GM20000 (cell line): Measurements from ENCODE around the gene MTA1.

Experiments used
- DNase-seq: peaks from one replicate; pipeline ENCODE4 v3.0.0; 2012; ENCODE audit warnings: low spot score
- TF ChIP-seq, protein P1 (sequence below): IDR thresholded peaks from 2 replicates; pipeline ENCODE4 v1.5.1; 2012; ENCODE audit warnings: mild to moderate bottlenecking, control low read depth; ENCODE audit errors: extremely low read depth, missing control alignments

Gene MTA1

DNA sequence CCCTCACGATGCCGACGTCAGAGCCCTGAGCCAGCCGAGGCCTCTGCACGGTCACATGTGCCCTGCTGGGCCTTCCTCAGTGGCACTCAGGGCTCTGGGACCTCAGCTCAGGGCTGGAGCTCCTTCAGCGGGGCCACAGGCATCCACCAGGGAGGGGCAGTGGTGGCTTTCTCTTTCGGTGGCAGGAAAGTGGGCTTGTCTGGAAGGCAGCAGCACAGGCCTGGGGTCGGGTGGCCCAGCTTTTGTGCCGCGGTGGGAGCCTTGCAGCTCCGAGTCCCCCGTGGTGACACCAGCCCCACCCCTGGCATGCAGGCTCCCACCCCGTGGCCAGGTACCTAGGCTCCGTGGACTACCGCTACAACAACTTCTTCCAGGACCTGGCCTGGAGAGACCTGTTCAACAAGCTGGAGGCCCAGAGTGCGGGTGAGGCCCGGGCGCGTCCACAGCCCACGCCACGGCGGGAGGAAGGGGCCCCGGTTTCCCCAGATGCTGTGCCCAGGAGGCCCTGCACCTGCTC lies 35.5 kb upstream of the MTA1 start:
- no peak for DNase-seq
- TF ChIP-seq, protein P1, sequence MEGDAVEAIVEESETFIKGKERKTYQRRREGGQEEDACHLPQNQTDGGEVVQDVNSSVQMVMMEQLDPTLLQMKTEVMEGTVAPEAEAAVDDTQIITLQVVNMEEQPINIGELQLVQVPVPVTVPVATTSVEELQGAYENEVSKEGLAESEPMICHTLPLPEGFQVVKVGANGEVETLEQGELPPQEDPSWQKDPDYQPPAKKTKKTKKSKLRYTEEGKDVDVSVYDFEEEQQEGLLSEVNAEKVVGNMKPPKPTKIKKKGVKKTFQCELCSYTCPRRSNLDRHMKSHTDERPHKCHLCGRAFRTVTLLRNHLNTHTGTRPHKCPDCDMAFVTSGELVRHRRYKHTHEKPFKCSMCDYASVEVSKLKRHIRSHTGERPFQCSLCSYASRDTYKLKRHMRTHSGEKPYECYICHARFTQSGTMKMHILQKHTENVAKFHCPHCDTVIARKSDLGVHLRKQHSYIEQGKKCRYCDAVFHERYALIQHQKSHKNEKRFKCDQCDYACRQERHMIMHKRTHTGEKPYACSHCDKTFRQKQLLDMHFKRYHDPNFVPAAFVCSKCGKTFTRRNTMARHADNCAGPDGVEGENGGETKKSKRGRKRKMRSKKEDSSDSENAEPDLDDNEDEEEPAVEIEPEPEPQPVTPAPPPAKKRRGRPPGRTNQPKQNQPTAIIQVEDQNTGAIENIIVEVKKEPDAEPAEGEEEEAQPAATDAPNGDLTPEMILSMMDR, result no peak

DNA sequence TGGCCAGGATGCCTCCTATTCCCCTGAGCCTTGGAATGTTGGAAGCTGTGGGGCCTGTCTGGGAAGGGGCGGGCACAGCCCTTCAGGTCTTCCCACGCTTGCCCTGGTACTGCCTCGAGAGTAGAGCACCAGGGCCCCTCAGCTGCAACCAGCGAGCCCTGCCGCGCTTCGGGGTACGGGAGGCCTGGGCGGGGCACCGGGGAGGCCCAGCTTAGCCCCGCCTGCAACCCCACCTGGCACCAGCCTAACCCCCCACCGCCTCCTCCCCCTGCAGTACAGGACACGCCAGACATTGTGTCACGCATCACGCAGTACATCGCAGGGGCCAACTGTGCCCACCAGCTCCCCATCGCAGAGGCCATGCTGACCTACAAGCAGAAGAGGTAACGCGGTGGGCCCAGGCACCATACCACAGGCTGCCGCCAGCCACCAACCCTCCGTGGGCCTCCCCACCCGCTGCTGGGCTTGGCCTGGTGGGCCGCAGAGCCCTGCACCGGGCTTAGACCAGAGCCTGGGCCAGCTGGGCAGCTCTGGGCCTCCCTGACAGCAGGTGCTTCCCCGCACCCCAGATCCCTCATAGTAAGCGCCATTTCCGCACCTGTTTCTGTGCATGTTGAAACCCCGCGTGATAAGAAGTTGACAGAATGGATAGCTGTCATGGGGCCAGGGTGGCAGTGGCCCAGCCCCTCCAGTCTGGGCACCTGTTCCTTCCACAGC lies 34.9 kb upstream of the MTA1 start:
- TF ChIP-seq, protein P1, result no peak
- DNase-seq, result no peak

DNA sequence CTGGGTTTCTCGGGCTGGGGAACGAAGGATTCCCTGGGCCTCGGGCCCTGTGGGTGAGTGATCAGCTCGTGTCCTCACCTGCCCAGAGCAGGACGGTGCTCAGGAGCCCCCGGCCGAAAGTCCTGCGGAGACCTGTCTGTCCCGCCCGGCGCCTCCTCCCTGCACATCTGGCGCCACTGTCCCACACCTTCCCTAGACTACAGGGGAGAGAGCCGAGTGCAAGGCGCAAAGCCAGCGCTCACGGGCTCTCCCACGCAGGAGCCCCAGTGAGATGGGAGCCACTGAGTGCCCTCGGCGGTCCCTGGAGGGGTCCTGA lies 34.3 kb upstream of the MTA1 start:
- DNase-seq, result no peak
- TF ChIP-seq, protein P1, result no peak

DNA sequence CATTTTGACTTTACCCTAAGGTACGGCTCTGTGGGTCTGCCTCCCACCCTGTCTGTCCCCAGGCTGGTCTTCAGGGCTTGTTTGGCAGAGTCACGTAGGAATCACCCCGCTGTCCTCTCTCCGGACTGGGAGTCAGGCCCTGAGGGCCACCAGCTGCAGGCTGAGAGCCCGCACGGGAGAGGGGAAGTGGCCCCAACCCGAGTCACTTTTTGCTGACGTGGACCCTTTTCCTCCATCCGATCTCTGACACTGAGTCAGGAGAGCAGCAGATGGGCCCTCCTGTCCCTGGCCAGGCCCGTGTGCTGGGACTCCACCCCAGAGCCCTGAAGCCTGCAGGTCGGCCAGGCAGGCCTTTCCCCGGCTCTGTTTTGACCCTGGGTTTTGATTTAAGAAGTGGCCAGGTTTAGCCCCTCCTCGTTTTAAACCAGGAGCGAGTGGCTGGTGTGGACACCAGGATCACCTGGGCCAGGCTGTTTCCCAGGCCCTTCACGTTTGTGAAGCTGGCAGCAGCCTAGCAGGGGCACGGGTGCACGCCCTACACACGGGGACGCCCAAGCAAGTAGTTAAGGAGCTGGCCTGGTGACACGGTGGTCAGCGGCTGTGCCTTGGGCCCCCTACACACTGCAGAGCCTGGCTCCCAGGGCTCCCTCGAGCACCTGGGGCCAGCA lies 33.8 kb upstream of the MTA1 start:
- no peak for DNase-seq
- TF ChIP-seq, protein P1, result no peak

DNA sequence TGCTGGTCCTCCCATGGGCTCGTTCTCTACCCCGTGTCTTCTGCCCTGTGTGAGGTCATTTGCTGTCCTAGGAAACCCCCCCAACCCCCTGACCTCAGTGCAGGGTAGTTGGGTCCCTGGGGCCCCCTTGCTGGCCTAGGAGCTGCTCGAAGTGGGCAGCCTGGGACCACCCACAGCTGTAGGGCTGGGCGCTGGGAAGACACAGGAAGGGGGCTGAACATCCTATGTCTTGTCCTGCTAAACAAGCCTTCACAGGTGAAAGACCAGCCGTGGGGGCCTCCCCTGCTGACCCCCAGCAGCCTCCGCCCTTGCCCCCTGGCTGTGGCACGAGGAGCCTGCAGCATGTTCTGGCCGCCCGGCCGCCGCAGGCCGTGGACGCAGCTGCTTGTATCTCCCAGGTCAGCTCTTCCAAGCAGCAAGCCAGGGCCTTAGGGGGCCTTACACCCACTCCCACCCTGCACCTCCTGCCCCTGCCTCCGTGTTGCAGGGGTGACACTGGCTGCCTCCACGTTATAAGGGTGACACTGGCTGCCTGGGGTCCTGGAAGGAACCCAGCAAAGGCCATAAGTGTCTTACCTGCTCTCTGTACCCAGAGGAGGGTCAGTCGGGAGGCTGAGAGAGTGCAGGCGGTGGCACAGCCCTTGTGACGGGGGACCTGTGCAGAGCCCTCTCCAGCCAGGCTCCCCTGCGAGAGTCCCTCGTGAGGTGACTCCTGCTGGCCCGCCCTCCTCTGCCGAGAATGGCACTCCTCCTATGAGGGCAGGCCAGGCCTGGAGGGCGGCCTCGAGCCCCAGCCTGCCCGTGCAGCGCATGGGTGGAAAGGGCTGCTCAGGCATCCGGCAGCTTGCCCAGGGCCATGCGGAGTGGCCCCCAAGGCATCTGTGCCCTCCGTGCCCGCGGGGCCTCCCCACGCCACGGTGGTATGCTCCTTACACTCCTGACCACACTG lies 32.8 kb upstream of the MTA1 start:
- TF ChIP-seq, protein P1, result no peak

DNA sequence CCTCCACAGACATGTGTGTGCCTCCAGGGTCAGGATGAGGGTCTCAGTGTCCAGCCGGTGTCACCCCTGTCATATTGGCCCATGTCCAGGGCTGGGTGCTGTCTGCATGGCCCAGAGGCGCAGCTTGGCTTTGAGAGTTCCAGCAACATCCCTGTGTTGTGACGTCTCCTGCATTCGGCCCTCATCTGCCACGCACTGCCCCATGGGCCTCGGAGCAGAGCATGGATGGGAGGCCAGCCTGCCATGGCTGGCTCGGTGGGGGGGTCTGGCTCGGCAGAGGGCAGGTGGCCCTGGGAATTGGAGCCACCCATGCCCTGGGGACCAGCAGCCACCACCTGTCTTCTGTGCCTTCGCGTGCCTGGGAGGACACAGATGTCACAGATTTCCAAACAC lies 32.1 kb upstream of the MTA1 start:
- TF ChIP-seq, protein P1, result no peak
- no peak for DNase-seq

More for the DNA sequence above, 32.8 kb upstream of the MTA1 start:
- DNase-seq, result no peak
